Measurements from ENCODE around the gene OTULIN.

Gene OTULIN

DNA sequence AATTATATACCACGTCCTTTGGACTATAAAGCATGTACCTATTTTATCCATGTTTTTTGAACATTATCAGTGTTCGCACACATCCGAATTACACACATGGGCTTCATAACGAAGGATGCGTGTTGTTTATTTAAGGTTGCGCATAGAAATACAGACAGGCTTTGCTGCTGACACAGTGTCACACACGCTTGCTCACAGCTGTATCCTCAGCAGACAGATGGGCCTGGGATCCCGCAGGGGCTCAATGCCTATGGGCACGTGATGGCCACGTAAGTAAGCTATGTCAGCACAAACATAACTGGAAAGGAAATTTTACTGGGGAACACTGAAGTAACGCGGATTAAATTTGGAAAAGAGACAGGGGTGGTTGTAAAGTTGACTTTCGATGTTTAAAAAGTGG, 76.6 kb downstream of the OTULIN start:
- TF ChIP-seq CTCF (IDR thresholded peaks at IDR 0.05; ENCODE audit: insufficient read depth, low read depth, low read length, missing control alignments) = no peak
- no peak for DNase-seq (ENCODE audit: low read depth)
- H3K4me3 ChIP-seq (ENCODE audit: low read depth, low read length) = no peak overlapping the region

DNA sequence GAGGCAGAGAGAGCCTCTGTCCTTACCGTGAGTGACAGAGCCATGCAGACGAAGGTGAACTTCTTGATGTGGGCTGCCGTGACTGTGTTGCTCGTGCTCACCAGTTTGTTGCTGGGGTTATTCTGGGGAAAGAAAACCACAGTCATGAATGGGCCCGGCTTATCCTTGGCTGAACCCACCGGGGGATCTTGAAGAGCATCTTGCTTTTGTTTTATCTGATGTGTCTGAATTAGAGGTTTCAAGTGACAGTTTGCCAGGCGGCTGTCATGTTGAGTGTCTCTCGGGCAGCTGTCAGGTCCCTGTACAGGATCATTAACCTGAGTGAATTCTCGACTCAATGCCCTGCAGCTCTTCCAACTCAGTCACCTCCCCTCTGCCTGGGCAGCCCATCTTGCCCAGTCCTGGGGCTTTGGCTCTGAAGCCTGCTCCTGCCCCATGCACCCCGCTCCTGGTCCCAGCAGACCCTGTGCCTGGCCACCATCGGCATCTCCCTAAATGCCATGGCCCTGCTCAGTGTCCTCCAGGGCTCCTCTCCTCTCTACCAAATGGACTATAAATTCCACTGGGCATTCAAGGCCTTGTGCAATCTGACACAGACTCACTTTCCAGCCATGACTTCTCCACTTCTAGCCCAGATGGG, 77.4 kb downstream of the OTULIN start:
- no peak for TF ChIP-seq CTCF (IDR thresholded peaks at IDR 0.05; ENCODE audit: insufficient read depth, low read depth, low read length, missing control alignments)
- no peak overlapping the region for H3K4me3 ChIP-seq (ENCODE audit: low read depth, low read length)
- no peak for DNase-seq (ENCODE audit: low read depth)

DNA sequence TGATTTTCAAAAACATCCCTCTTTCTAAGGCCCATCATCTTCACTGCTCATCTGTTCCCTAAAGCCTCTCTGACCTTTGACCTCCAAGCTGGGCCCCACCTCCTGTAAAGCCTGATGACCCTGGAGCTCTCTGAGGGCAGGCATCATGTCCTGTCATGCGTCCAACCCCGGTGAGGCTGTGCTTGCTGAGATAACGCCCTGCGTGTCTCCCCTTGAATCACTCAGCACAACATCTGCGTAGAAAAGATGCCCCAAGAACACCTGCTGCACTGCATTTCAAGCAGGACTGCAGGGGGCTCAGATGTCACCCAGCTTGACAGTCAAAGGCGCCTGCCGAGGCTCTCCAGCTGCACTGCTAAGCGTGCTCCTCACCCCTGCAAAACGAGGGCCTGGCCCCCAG, 78.0 kb downstream of the OTULIN start:
- no peak for TF ChIP-seq CTCF (IDR thresholded peaks at IDR 0.05; ENCODE audit: insufficient read depth, low read depth, low read length, missing control alignments)
- DNase-seq (ENCODE audit: low read depth) = no peak
- H3K4me3 ChIP-seq (ENCODE audit: low read depth, low read length) = no peak overlapping the region

- H3K4me3 ChIP-seq (ENCODE audit: low read depth, low read length) = no peak overlapping the region
- DNase-seq (ENCODE audit: low read depth) = no peak
- no peak for TF ChIP-seq CTCF (IDR thresholded peaks at IDR 0.05; ENCODE audit: insufficient read depth, low read depth, low read length, missing control alignments)
Observed at GRCh38 chr5:14743601-14744295, 79.2 kb downstream of the OTULIN start.

GRCh38 chr5:14744296-14745187, 80.0 kb downstream of the OTULIN start:
- TF ChIP-seq CTCF (IDR thresholded peaks at IDR 0.05; ENCODE audit: insufficient read depth, low read depth, low read length, missing control alignments) = no peak
- H3K4me3 ChIP-seq (ENCODE audit: low read depth, low read length) = no peak overlapping the region
- peak; percentile 24 for DNase-seq (ENCODE audit: low read depth)

DNA sequence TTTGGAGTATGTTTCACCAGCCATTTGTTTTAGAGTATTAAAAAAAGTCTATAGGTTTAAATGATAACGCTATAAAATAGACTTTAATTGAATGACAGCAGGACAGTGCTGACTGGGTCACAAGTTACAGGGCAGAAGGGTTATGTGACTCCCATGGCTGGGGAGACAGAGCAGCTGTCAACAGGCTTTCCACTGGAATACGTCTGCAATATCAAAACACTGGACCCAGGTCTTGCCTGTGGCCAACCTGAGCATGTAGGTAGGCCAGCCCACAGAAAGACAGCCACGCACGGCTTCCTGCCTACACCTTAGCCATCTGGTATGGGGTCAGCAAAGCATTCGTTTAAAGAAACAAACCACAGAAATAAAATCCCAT, 80.7 kb downstream of the OTULIN start:
- no peak overlapping the region for H3K4me3 ChIP-seq (ENCODE audit: low read depth, low read length)
- TF ChIP-seq CTCF (IDR thresholded peaks at IDR 0.05; ENCODE audit: insufficient read depth, low read depth, low read length, missing control alignments) = no peak
- no peak for DNase-seq (ENCODE audit: low read depth)
